GM12878 (cell line): ENCODE data around the gene TDP1.

Experiments
- CHD4 ChIP-seq: fragments of 200-600 bp; sonication (generic); IDR thresholded peaks from 2 replicates; pipeline ENCODE4 v1.6.1; 2016; ENCODE audit warnings: mild to moderate bottlenecking
- CTCF ChIP-seq, 3 experiments: IDR thresholded peaks in 2 of 3; conservative IDR thresholded peaks in 1 of 3; 2 replicates each; pipeline ENCODE4 v1.5.1; 2011; ENCODE audit warnings: low read depth in 3 of 3, low read length in 3 of 3, mild to moderate bottlenecking in 3 of 3, control low read depth in 2 of 3, moderate library complexity in 2 of 3, inconsistent platforms in 1 of 3, mixed read lengths in 1 of 3; ENCODE audit not compliant: control insufficient read depth in 2 of 3, insufficient read depth in 1 of 3; ENCODE audit errors: extremely low read depth in 1 of 3
- KAT2A ChIP-seq: conservative IDR thresholded peaks from 2 replicates; pipeline ENCODE4 v1.6.1; 2011; ENCODE audit warnings: low read depth, low read length; ENCODE audit not compliant: control insufficient read depth
- MXI1 ChIP-seq: fragments of 150-350 bp; IDR thresholded peaks from 2 replicates; pipeline ENCODE4 v1.6.1; 2011; ENCODE audit warnings: low read depth, mild to moderate bottlenecking, inconsistent platforms, low read length, improper control_type of control experiment
- POLR2A ChIP-seq: IDR thresholded peaks from 2 replicates; pipeline ENCODE4 v1.6.1; 2011; ENCODE audit warnings: low read depth, mild to moderate bottlenecking, low read length
- POLR2AphosphoS5 ChIP-seq: IDR thresholded peaks from 2 replicates; pipeline ENCODE4 v1.6.1; 2011; ENCODE audit warnings: mild to moderate bottlenecking, low read length, inconsistent platforms
- RAD21 ChIP-seq: IDR thresholded peaks from 2 replicates; pipeline ENCODE4 v1.6.1; 2011; ENCODE audit warnings: mild to moderate bottlenecking, low read depth, low read length, moderate library complexity; ENCODE audit not compliant: insufficient read depth
- RELA ChIP-seq: fragments of 450-650 bp; IDR thresholded peaks from 2 replicates; pipeline ENCODE4 v1.8.0; 2014; ENCODE audit warnings: borderline replicate concordance; ENCODE audit not compliant: partially characterized antibody
- SREBF2 ChIP-seq: IDR thresholded peaks from 2 replicates; pipeline ENCODE4 v1.6.1; 2012; ENCODE audit warnings: mild to moderate bottlenecking, low read length
- TAF1 ChIP-seq: IDR thresholded peaks from 2 replicates; pipeline ENCODE4 v1.6.1; 2011; ENCODE audit warnings: mild to moderate bottlenecking, low read depth, low read length, borderline replicate concordance
- USF2 ChIP-seq: IDR thresholded peaks from 2 replicates; pipeline ENCODE4 v1.6.1; 2011; ENCODE audit warnings: low read depth, low read length, improper control_type of control experiment, borderline replicate concordance

- TF ChIP-seq POLR2A: no peak
- TF ChIP-seq CTCF (IDR thresholded peaks at IDR 0.05 in 2 of 3, conservative IDR thresholded peaks at IDR 0.05 in 1 of 3; ENCODE audit: control insufficient read depth in 2 of 3, extremely low read depth in 1 of 3, insufficient read depth in 1 of 3, low read depth in 3 of 3, low read length in 3 of 3): no peak
- no peak for TF ChIP-seq USF2
- no peak for TF ChIP-seq POLR2AphosphoS5
- TF ChIP-seq CHD4: no peak
- TF ChIP-seq TAF1: no peak
- TF ChIP-seq SREBF2: no peak
- no peak for TF ChIP-seq MXI1
- no peak for TF ChIP-seq KAT2A
- no peak for TF ChIP-seq RELA
- no peak for TF ChIP-seq RAD21
Observed at GRCh38 chr14:89990218-89990617, 34.5 kb downstream of the TDP1 start.
